Measurements from ENCODE around the gene INSIG1. TPM values are rescaled to one million over a fixed set of nuclear protein-coding genes. Genes with fewer than 3 reads are reported as not detected.

The INSIG1 gene
- total RNA-seq, 5 donors from 2014 or later (not counting 1 experiment from before 2014, with no cell fraction given): 38.0 to 47.3 (median 42.4) TPM

DNA sequence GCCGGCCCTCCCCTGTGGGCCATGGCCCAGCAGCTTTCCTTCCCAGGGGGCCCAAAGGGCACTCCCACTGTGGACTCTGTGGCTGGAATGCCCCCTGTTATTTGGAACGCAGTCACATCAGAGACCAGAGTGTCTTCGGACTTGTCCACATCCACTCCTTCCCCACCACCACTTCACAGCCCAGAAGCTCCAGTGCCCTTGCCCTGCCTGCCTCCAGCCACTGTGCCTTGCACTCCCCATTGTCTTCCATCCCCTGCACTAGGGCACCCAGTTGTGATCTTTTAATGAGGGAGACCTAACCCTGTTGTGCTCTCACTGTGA, 19.4 kb downstream of the INSIG1 start:
- H3K27ac ChIP-seq (ENCODE audit: low read length): no peak overlapping the region
- Mint-ChIP-seq H3K27me3 (no peaks in the 10 kb centered on the region), H3K27ac (no peak overlapping the region), H3K9me3 (no peaks in the 10 kb centered on the region), H3K4me3 (no peak overlapping the region), H3K4me1 (no peaks in the 10 kb centered on the region), H3K36me3 (no peaks in the 10 kb centered on the region)
- no peaks in the 10 kb centered on the region for H3K4me1 ChIP-seq (ENCODE audit: control insufficient read depth in 1 of 2, extremely low read depth in 1 of 2, insufficient read depth in 2 of 2, low read length in 2 of 2)
- WGBS (ENCODE audit: insufficient coverage): 100% methylated on average over 3 of the region's 3 CpGs
- ChIA-PET POLR2A (interaction anchor here in 1 of 2 donors (0.6 kb wide), 1 partner anchor 292 kb away, joined by 3 read pairs; no protein-coding TSS in a partner anchor), CTCF (no interaction called here)
- peaks cover 0 to 13% of the 10 kb centered on the region in 2 experiments for H3K27me3 ChIP-seq (replicated peaks in 1 of 2; ENCODE audit: control insufficient read depth in 2 of 2, extremely low read depth in 1 of 2, insufficient read depth in 2 of 2, low read length in 1 of 2)
- no peaks in the 10 kb centered on the region for H3K9me3 ChIP-seq
- H3K36me3 ChIP-seq (ENCODE audit: control insufficient read depth in 2 of 2, extremely low read depth in 1 of 2, insufficient read depth in 1 of 2, low read length in 1 of 2): no peaks in the 10 kb centered on the region
- DNase-seq (no peak), ATAC-seq (replicated peaks in 1 of 4) (no peak)
- H3K4me3 ChIP-seq (ENCODE audit: control insufficient read depth in 1 of 2, extremely low read depth in 1 of 2, low read length in 1 of 2): no peak overlapping the region

DNA sequence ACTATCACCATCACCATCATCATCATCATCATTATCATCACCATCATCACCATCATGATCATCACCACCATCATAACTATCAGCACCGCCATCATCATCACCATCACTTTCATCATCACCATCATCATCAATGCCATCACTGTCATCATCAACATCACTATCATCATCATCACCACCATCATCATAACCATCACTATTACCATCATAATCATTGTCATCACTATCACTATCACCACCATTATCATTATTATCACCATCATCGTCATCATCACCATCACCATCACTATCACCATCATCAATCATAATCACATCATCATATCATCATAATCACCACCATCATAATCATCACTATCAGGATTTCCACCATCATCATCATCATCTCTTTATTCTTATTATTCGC, 20.6 kb downstream of the INSIG1 start:
- Mint-ChIP-seq H3K4me1 (no peaks in the 10 kb centered on the region), H3K36me3 (no peaks in the 10 kb centered on the region), H3K27me3 (peaks cover 0 to under 1% of the 10 kb centered on the region in 2 donors), H3K4me3 (no peak overlapping the region), H3K27ac (no peak overlapping the region), H3K9me3 (peaks cover 0 to 2% (median 1%) of the 10 kb centered on the region in 3 donors)
- 96% methylated on average over 3 of the region's 3 CpGs for WGBS (ENCODE audit: insufficient coverage)
- POLR2A ChIA-PET: no interaction called here
- Histone ChIP-seq H3K4me1 (ENCODE audit: control insufficient read depth in 1 of 2, extremely low read depth in 1 of 2, insufficient read depth in 2 of 2, low read length in 2 of 2) (no peaks in the 10 kb centered on the region), H3K27ac (ENCODE audit: low read length) (no peak overlapping the region), H3K36me3 (ENCODE audit: control insufficient read depth in 2 of 2, extremely low read depth in 1 of 2, insufficient read depth in 1 of 2, low read length in 1 of 2) (no peaks in the 10 kb centered on the region), H3K27me3 (replicated peaks in 1 of 2; ENCODE audit: control insufficient read depth in 2 of 2, extremely low read depth in 1 of 2, insufficient read depth in 2 of 2, low read length in 1 of 2) (peaks cover 0 to 18% of the 10 kb centered on the region in 2 experiments), H3K4me3 (ENCODE audit: control insufficient read depth in 1 of 2, extremely low read depth in 1 of 2, low read length in 1 of 2) (no peak overlapping the region), H3K9me3 (no peaks in the 10 kb centered on the region)
- DNase-seq (no peak), ATAC-seq (replicated peaks in 1 of 4) (no peak)
- CTCF ChIA-PET: no interaction called here

DNA sequence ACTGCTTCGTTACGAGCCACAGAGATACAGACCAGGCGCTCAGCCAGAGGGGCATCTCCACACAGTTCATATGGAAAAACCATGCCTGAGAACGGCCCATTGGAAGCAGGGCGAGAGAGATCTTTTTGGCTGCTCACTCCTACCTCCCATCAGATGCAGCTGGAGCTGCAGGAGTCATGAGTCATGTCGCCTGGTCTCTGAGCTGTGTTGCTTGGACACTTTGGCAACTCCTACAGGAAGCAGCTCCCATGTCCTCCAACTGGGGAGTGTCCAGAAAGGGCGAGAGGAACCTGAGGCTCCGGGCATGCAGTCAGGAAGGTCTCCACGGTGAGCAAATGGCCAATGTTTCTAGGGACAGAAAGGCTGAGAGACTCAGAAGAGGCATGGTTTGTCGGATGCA, 24.9 kb downstream of the INSIG1 start:
- Histone ChIP-seq H3K36me3 (ENCODE audit: control insufficient read depth in 2 of 2, extremely low read depth in 1 of 2, insufficient read depth in 1 of 2, low read length in 1 of 2) (no peaks in the 10 kb centered on the region), H3K4me3 (ENCODE audit: control insufficient read depth in 1 of 2, extremely low read depth in 1 of 2, low read length in 1 of 2) (no peak overlapping the region), H3K4me1 (ENCODE audit: control insufficient read depth in 1 of 2, extremely low read depth in 1 of 2, insufficient read depth in 2 of 2, low read length in 2 of 2) (peaks cover 0 to under 1% of the 10 kb centered on the region in 2 experiments), H3K27me3 (replicated peaks in 1 of 2; ENCODE audit: control insufficient read depth in 2 of 2, extremely low read depth in 1 of 2, insufficient read depth in 2 of 2, low read length in 1 of 2) (peaks cover 0 to 24% of the 10 kb centered on the region in 2 experiments), H3K27ac (ENCODE audit: low read length) (no peak overlapping the region), H3K9me3 (no peaks in the 10 kb centered on the region)
- peaks cover 0 to 2% (median 0%) of the 10 kb centered on the region in 3 donors for H3K4me1 Mint-ChIP-seq
- 61% methylated on average over 8 of the region's 10 CpGs for WGBS (ENCODE audit: insufficient coverage)
- H3K9me3 Mint-ChIP-seq: peaks cover 0 to 8% (median 3%) of the 10 kb centered on the region in 3 donors
- POLR2A ChIA-PET: no interaction called here
- no peak for DNase-seq
- peaks cover 3 to 8% of the 10 kb centered on the region in 2 donors for H3K27me3 Mint-ChIP-seq
- H3K4me3 Mint-ChIP-seq: no peak overlapping the region
- H3K27ac Mint-ChIP-seq: no peak overlapping the region
- ATAC-seq (replicated peaks in 1 of 4): no peak
- no peaks in the 10 kb centered on the region for H3K36me3 Mint-ChIP-seq
- CTCF ChIA-PET: no interaction called here

DNA sequence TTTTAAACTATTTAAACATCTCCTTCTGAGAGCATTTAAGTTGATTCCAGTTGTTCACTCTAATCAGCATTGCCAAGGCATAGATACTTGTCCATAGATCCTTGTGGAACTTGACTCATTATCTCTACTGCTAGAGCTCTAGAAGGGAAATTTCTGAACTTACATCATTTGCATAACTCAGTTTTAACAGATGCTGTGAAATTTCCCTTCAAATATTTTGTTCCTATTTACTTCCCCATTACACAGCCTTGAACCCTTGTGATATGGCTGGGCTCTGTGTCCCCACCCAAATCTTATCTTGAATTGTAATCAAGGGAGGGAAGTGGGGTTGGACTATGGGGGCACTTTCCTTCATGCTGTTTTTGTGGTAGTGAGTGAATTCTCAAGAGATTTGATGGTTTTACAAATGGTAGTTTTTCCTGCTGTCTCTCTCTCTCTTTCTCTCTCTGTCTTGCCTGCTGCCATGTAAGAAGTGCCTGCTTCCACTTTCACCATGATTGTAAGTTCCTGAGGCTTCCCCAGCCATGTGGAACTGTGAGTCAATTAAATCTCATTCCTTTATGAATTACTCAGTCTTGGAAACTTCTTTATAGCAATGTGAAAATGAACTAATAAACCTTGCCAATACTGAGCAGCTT, 25.4 kb downstream of the INSIG1 start:
- ChIA-PET CTCF (no interaction called here), POLR2A (no interaction called here)
- Histone ChIP-seq H3K36me3 (ENCODE audit: control insufficient read depth in 2 of 2, extremely low read depth in 1 of 2, insufficient read depth in 1 of 2, low read length in 1 of 2) (no peaks in the 10 kb centered on the region), H3K9me3 (no peaks in the 10 kb centered on the region), H3K27ac (ENCODE audit: low read length) (no peak overlapping the region), H3K27me3 (replicated peaks in 1 of 2; ENCODE audit: control insufficient read depth in 2 of 2, extremely low read depth in 1 of 2, insufficient read depth in 2 of 2, low read length in 1 of 2) (peaks cover 0 to 22% of the 10 kb centered on the region in 2 experiments), H3K4me1 (ENCODE audit: control insufficient read depth in 1 of 2, extremely low read depth in 1 of 2, insufficient read depth in 2 of 2, low read length in 2 of 2) (peaks cover 0 to 6% of the 10 kb centered on the region in 2 experiments), H3K4me3 (ENCODE audit: control insufficient read depth in 1 of 2, extremely low read depth in 1 of 2, low read length in 1 of 2) (no peak overlapping the region)
- ATAC-seq (replicated peaks in 1 of 4) (no peak), DNase-seq (no peak)
- H3K27me3 Mint-ChIP-seq: peaks cover 3 to 8% of the 10 kb centered on the region in 2 donors
- peaks cover 0 to 8% (median 3%) of the 10 kb centered on the region in 3 donors for H3K9me3 Mint-ChIP-seq
- no peak overlapping the region for H3K27ac Mint-ChIP-seq
- H3K4me1 Mint-ChIP-seq: peaks cover 0 to 3% (median 0%) of the 10 kb centered on the region in 3 donors
- no peak overlapping the region for H3K4me3 Mint-ChIP-seq
- no peaks in the 10 kb centered on the region for H3K36me3 Mint-ChIP-seq

DNA sequence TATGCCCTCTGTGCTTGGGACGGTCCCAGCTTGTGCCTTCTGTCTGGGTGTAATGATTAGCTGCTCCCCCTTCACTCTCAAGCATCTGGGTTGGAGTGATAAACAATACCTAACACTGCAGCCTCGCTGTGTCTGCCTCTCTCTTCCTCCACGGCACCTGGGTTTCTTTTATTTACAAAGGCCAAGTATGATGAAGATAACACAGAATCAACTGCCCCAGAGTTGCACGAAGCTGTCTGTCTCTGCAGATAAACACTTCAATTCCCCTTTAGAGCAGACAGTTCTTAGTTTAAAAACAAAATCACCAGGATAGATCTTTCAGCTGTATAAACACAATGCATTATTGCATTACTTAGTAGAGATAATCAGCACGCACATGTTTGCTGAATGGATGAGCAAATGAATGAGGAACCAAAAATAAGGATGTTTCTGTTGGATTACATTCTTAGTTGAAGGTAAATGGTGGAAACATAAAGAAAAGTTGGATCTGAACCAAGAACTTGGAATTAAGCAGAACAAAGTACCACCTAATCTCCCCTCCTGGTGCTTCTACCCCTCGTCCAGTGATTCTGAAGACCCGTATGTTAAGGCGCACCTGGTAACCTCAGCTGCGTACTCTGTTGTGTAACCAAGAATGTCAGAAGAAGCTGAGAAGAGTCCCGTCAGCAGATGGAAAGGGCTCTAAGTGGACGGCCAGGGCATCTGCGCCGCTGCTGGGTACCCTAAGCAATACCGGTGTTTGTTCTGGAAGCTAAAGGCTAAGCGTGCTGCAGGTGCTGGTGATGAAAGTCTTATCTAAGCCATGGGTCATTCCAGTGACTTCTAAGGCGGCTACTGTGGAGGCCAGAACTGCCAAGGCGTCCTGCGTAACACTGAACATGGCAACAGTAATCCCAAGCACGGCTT, 26.6 kb downstream of the INSIG1 start:
- DNase-seq (no peak), ATAC-seq (replicated peaks in 1 of 4) (no peak)
- H3K36me3 Mint-ChIP-seq: no peaks in the 10 kb centered on the region
- Histone ChIP-seq H3K4me1 (ENCODE audit: control insufficient read depth in 1 of 2, extremely low read depth in 1 of 2, insufficient read depth in 2 of 2, low read length in 2 of 2) (peaks cover 0 to 13% of the 10 kb centered on the region in 2 experiments), H3K27me3 (replicated peaks in 1 of 2; ENCODE audit: control insufficient read depth in 2 of 2, extremely low read depth in 1 of 2, insufficient read depth in 2 of 2, low read length in 1 of 2) (peaks cover 0 to 22% of the 10 kb centered on the region in 2 experiments), H3K27ac (ENCODE audit: low read length) (no peak overlapping the region), H3K4me3 (ENCODE audit: control insufficient read depth in 1 of 2, extremely low read depth in 1 of 2, low read length in 1 of 2) (no peak overlapping the region), H3K9me3 (no peaks in the 10 kb centered on the region), H3K36me3 (ENCODE audit: control insufficient read depth in 2 of 2, extremely low read depth in 1 of 2, insufficient read depth in 1 of 2, low read length in 1 of 2) (no peaks in the 10 kb centered on the region)
- CTCF ChIA-PET: no interaction called here
- peaks cover 0 to 3% (median 0%) of the 10 kb centered on the region in 3 donors for H3K4me1 Mint-ChIP-seq
- H3K27ac Mint-ChIP-seq: no peak overlapping the region
- peaks cover 3 to 8% of the 10 kb centered on the region in 2 donors for H3K27me3 Mint-ChIP-seq
- no peak overlapping the region for H3K4me3 Mint-ChIP-seq
- POLR2A ChIA-PET: no interaction called here
- H3K9me3 Mint-ChIP-seq: peaks cover 0 to 8% (median 3%) of the 10 kb centered on the region in 3 donors
- WGBS (ENCODE audit: insufficient coverage): 93% methylated on average over 14 of the region's 19 CpGs

DNA sequence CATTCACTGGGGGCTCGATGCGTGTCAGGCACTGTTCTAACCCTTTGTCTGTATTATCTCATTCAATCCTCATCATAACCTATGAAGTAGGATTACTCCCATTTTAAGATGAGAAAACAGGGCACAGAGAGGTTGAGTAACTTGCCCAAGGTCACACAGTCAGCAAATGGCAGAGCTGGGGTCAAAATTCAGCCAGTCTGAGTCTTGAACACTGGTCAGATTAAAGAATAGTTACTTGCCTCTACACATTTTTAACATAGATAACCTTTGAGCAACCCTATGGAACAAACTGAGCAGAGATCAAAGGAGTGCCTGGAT, 27.2 kb downstream of the INSIG1 start:
- Mint-ChIP-seq H3K36me3 (no peaks in the 10 kb centered on the region), H3K27me3 (peaks cover 3 to 8% of the 10 kb centered on the region in 2 donors), H3K4me1 (peaks cover 0 to 3% (median 0%) of the 10 kb centered on the region in 3 donors), H3K4me3 (no peak overlapping the region), H3K27ac (no peak overlapping the region), H3K9me3 (peaks cover 0 to 8% (median 3%) of the 10 kb centered on the region in 3 donors)
- H3K36me3 ChIP-seq (ENCODE audit: control insufficient read depth in 2 of 2, extremely low read depth in 1 of 2, insufficient read depth in 1 of 2, low read length in 1 of 2): no peaks in the 10 kb centered on the region
- H3K27ac ChIP-seq (ENCODE audit: low read length): no peak overlapping the region
- no peak overlapping the region for H3K4me3 ChIP-seq (ENCODE audit: control insufficient read depth in 1 of 2, extremely low read depth in 1 of 2, low read length in 1 of 2)
- POLR2A ChIA-PET: no interaction called here
- peaks cover 0 to 13% of the 10 kb centered on the region in 2 experiments for H3K4me1 ChIP-seq (ENCODE audit: control insufficient read depth in 1 of 2, extremely low read depth in 1 of 2, insufficient read depth in 2 of 2, low read length in 2 of 2)
- no peak for DNase-seq
- no peak for ATAC-seq (replicated peaks in 1 of 4)
- CTCF ChIA-PET: no interaction called here
- H3K27me3 ChIP-seq (replicated peaks in 1 of 2; ENCODE audit: control insufficient read depth in 2 of 2, extremely low read depth in 1 of 2, insufficient read depth in 2 of 2, low read length in 1 of 2): peaks cover 0 to 22% of the 10 kb centered on the region in 2 experiments
- no CpG with 5 or more reads among the region's 2 CpGs for WGBS (ENCODE audit: insufficient coverage)
- H3K9me3 ChIP-seq: no peaks in the 10 kb centered on the region
